Activated CD8-positive, alpha-beta memory T cell treated with anti-CD3 and anti-CD28 coated beads, Interleukin-2, amount 10 ng/mL, durations not matched to agents 7 days and 5 days (primary cell): ENCODE measurements around the gene MEN1. TPM values are rescaled to one million over a fixed set of nuclear protein-coding genes. Genes with fewer than 3 reads are reported as not detected.

Experiments
- ATAC-seq: fragments of 150-1000 bp; cut with Tn5 transposase; one replicate; pipeline ENCODE4 v1.10.0; 2021; ENCODE audit warnings: moderate library complexity
- CTCF ChIA-PET: fragments of 350-600 bp; sonication (Branson Sonifier 250); formaldehyde crosslinking; loops from one replicate; lab custom pipeline; 2021; ENCODE audit warnings: antibody characterized with exemption; lab: Charles Lee
- DNase-seq: peaks from one replicate; pipeline ENCODE4 v3.0.0-alpha.2; 2020
- H3K27ac Mint-ChIP-seq: one replicate; pipeline ENCODE4 v1.8.0; 2021; ENCODE audit warnings: mild to moderate bottlenecking, mixed read lengths
- H3K27me3 Mint-ChIP-seq: one replicate; pipeline ENCODE4 v1.8.0; 2021; ENCODE audit warnings: mixed read lengths
- H3K36me3 Mint-ChIP-seq: one replicate; pipeline ENCODE4 v1.8.0; 2021; ENCODE audit warnings: mild to moderate bottlenecking, mixed read lengths
- H3K4me1 Mint-ChIP-seq: one replicate; pipeline ENCODE4 v1.8.0; 2021; ENCODE audit warnings: mixed read lengths
- H3K4me3 Mint-ChIP-seq: one replicate; pipeline ENCODE4 v1.8.0; 2021; ENCODE audit warnings: mild to moderate bottlenecking, moderate library complexity, mixed read lengths
- H3K9me3 Mint-ChIP-seq: one replicate; pipeline ENCODE4 v1.8.0; 2022; ENCODE audit warnings: low read depth, mixed read lengths
- total RNA-seq, 2 experiments: library from RNA; stranded (reverse); gene quantifications; one replicate each; pipeline ENCODE4 v1.2.3, GENCODE V29; 2021

Gene MEN1
- total RNA-seq = 10 to 100 TPM; 31.2 to 42.1 TPM

GRCh38 chr11:64810271-64810890, at the start of gene MEN1:
Gene MEN1 (minus strand): TSS chr11:64810551. CDS start chr11:64810109, 442 bp downstream.
- H3K27ac Mint-ChIP-seq = peak within 1 kb of the TSS; percentile 90
- peaks cover 24% of the 10 kb centered on the region for H3K4me1 Mint-ChIP-seq
- CTCF ChIA-PET = interaction anchor here (0.7 to 2.7 kb wide), 15 partner anchors 8 to 325 kb away, joined by 3 to 9 read pairs (median 4); partner anchors contain the start of genes CDC42BPG, FAU, MAP4K2 and MRPL49
- ATAC-seq (peak; percentile 92), DNase-seq (peak; percentile 92)
- no peaks in the 10 kb centered on the region for H3K36me3 Mint-ChIP-seq
- no peaks in the 10 kb centered on the region for H3K9me3 Mint-ChIP-seq
- no peaks in the 10 kb centered on the region for H3K27me3 Mint-ChIP-seq
- peak within 1 kb of the TSS; percentile 82 for H3K4me3 Mint-ChIP-seq

- CTCF ChIA-PET = interaction anchor here (0.7 to 29.2 kb wide), 12 partner anchors 1 to 1030 kb away, joined by 3 to 1163 read pairs (median 5); partner anchors contain the start of genes ARL2, CCDC85B, CDC42BPG and EHD1
- Mint-ChIP-seq H3K4me3 (peak overlapping the region; percentile 67), H3K9me3 (no peaks in the 10 kb centered on the region), H3K4me1 (peaks cover 92% of the 10 kb centered on the region), H3K27ac (peak overlapping the region; percentile 98), H3K27me3 (no peaks in the 10 kb centered on the region), H3K36me3 (peaks cover 30% of the 10 kb centered on the region)
- DNase-seq (peak; percentile 91), ATAC-seq (peak; percentile 72)
Observed at GRCh38 chr11:64859542-64860414, 49.4 kb upstream of the MEN1 start.

- ATAC-seq (peak; percentile 48), DNase-seq (peak; percentile 82)
- Mint-ChIP-seq H3K9me3 (no peaks in the 10 kb centered on the region), H3K4me1 (peaks cover 92% of the 10 kb centered on the region), H3K36me3 (peaks cover 38% of the 10 kb centered on the region), H3K27me3 (no peaks in the 10 kb centered on the region), H3K27ac (peak overlapping the region; percentile 98), H3K4me3 (peak overlapping the region; percentile 67)
- CTCF ChIA-PET = interaction anchor here (0.7 to 29.2 kb wide), 11 partner anchors 2 to 1031 kb away, joined by 3 to 1163 read pairs (median 5); partner anchors contain the start of genes CCDC85B, CDC42BPG, EHD1 and MEN1
Observed at GRCh38 chr11:64858467-64859263, 48.3 kb upstream of the MEN1 start.

- DNase-seq = no peak
- H3K36me3 Mint-ChIP-seq = peaks cover 44% of the 10 kb centered on the region
- no peaks in the 10 kb centered on the region for H3K27me3 Mint-ChIP-seq
- no peak overlapping the region for H3K4me3 Mint-ChIP-seq
- no peak for ATAC-seq
- H3K4me1 Mint-ChIP-seq = peaks cover 92% of the 10 kb centered on the region
- H3K27ac Mint-ChIP-seq = peak overlapping the region; percentile 72
- no peaks in the 10 kb centered on the region for H3K9me3 Mint-ChIP-seq
- CTCF ChIA-PET = interaction anchor here (20.5 to 29.2 kb wide), 3 partner anchors 3 to 30 kb away, joined by 409 to 1163 read pairs (median 409); partner anchors contain the start of genes CDC42BPG and EHD1
Observed at GRCh38 chr11:64857485-64857884, 47.1 kb upstream of the MEN1 start.

- H3K36me3 Mint-ChIP-seq = peaks cover 44% of the 10 kb centered on the region
- no peaks in the 10 kb centered on the region for H3K27me3 Mint-ChIP-seq
- no peaks in the 10 kb centered on the region for H3K9me3 Mint-ChIP-seq
- DNase-seq (peak; percentile 76), ATAC-seq (no peak)
- H3K4me3 Mint-ChIP-seq = no peak overlapping the region
- peaks cover 93% of the 10 kb centered on the region for H3K4me1 Mint-ChIP-seq
- CTCF ChIA-PET = interaction anchor here (20.5 to 29.2 kb wide), 3 partner anchors 4 to 31 kb away, joined by 409 to 1163 read pairs (median 409); partner anchors contain the start of genes CDC42BPG and EHD1
- H3K27ac Mint-ChIP-seq = peak overlapping the region; percentile 78
Observed at GRCh38 chr11:64856382-64857227, 46.3 kb upstream of the MEN1 start.

GRCh38 chr11:64855596-64856304, 45.4 kb upstream of the MEN1 start:
- H3K27ac Mint-ChIP-seq = peak overlapping the region; percentile 78
- CTCF ChIA-PET = interaction anchor here (20.5 to 29.2 kb wide), 3 partner anchors 5 to 32 kb away, joined by 409 to 1163 read pairs (median 409); partner anchors contain the start of genes CDC42BPG and EHD1
- H3K9me3 Mint-ChIP-seq = no peaks in the 10 kb centered on the region
- H3K4me1 Mint-ChIP-seq = peaks cover 94% of the 10 kb centered on the region
- H3K27me3 Mint-ChIP-seq = no peaks in the 10 kb centered on the region
- H3K36me3 Mint-ChIP-seq = peaks cover 43% of the 10 kb centered on the region
- ATAC-seq (no peak), DNase-seq (no peak)
- peak overlapping the region; percentile 15 for H3K4me3 Mint-ChIP-seq

GRCh38 chr11:64854534-64855502, 44.5 kb upstream of the MEN1 start:
- H3K4me3 Mint-ChIP-seq = peak overlapping the region; percentile 15
- H3K9me3 Mint-ChIP-seq = no peaks in the 10 kb centered on the region
- DNase-seq = no peak

GRCh38 chr11:64854157-64854533, 43.8 kb upstream of the MEN1 start:
- no peaks in the 10 kb centered on the region for H3K27me3 Mint-ChIP-seq
- H3K4me3 Mint-ChIP-seq = no peak overlapping the region
- ATAC-seq = no peak
- no peak for DNase-seq
- peaks cover 91% of the 10 kb centered on the region for H3K4me1 Mint-ChIP-seq
- peak overlapping the region; percentile 76 for H3K27ac Mint-ChIP-seq
- CTCF ChIA-PET = interaction anchor here (20.5 to 29.2 kb wide), 3 partner anchors 5 to 33 kb away, joined by 409 to 1163 read pairs (median 409); partner anchors contain the start of genes CDC42BPG and EHD1
- peaks cover 35% of the 10 kb centered on the region for H3K36me3 Mint-ChIP-seq
- no peaks in the 10 kb centered on the region for H3K9me3 Mint-ChIP-seq

More at GRCh38 chr11:64854534-64855502, 44.5 kb upstream of the MEN1 start:
- CTCF ChIA-PET = interaction anchor here (20.5 to 29.2 kb wide), 3 partner anchors 6 to 32 kb away, joined by 409 to 1163 read pairs (median 409); partner anchors contain the start of genes CDC42BPG and EHD1
- Mint-ChIP-seq H3K27me3 (no peaks in the 10 kb centered on the region), H3K27ac (peak overlapping the region; percentile 78), H3K4me1 (peaks cover 91% of the 10 kb centered on the region), H3K36me3 (peaks cover 39% of the 10 kb centered on the region)
- ATAC-seq = no peak

- CTCF ChIA-PET = interaction anchor here (1.2 to 29.2 kb wide), 4 partner anchors 4 to 63 kb away, joined by 3 to 1163 read pairs (median 409); partner anchors contain the start of genes ATG2A, CDC42BPG and EHD1
- ATAC-seq (no peak), DNase-seq (no peak)
- H3K27ac Mint-ChIP-seq = peak overlapping the region; percentile 76
- no peak overlapping the region for H3K4me3 Mint-ChIP-seq
- H3K4me1 Mint-ChIP-seq = peaks cover 91% of the 10 kb centered on the region
- no peaks in the 10 kb centered on the region for H3K27me3 Mint-ChIP-seq
- H3K9me3 Mint-ChIP-seq = no peaks in the 10 kb centered on the region
- peaks cover 34% of the 10 kb centered on the region for H3K36me3 Mint-ChIP-seq
Observed at GRCh38 chr11:64853709-64854108, 43.4 kb upstream of the MEN1 start.

GRCh38 chr11:64852804-64853509, 42.6 kb upstream of the MEN1 start:
- Mint-ChIP-seq H3K27me3 (no peaks in the 10 kb centered on the region), H3K36me3 (peaks cover 30% of the 10 kb centered on the region), H3K27ac (peak overlapping the region; percentile 88), H3K9me3 (no peaks in the 10 kb centered on the region), H3K4me1 (peaks cover 92% of the 10 kb centered on the region), H3K4me3 (no peak overlapping the region)
- CTCF ChIA-PET = interaction anchor here (1.2 to 29.2 kb wide), 4 partner anchors 4 to 64 kb away, joined by 3 to 1163 read pairs (median 409); partner anchors contain the start of genes ATG2A, CDC42BPG and EHD1
- ATAC-seq (no peak), DNase-seq (no peak)
